Stimulated activated effector memory CD8-positive, alpha-beta T cell treated with anti-CD3 and anti-CD28 coated beads, Interleukin-12 subunit alpha, Interleukin-12 subunit beta, amount 100 ng/mL, for 72 hours (primary cell): Measurements from ENCODE around the gene LRRC58.
"Not testable (repeated sequence)": the region's sequence is repeated elsewhere in the genome, so short reads cannot be mapped to it uniquely, and the experiment has no call there.

ENCODE experiments used
- ATAC-seq: fragments of 150-1000 bp; cut with Tn5 transposase; 2 replicates; pipeline ENCODE4 v1.10.0; 2021
- DNase-seq, 2 donors: peaks; one replicate each; pipeline ENCODE4 v3.0.0; 2021 to 2022; ENCODE audit warnings: low spot score in 2 of 2
- H3K27ac Mint-ChIP-seq: one replicate; pipeline ENCODE4 v1.8.0; 2022; ENCODE audit warnings: mild to moderate bottlenecking, mixed read lengths
- H3K36me3 Mint-ChIP-seq: one replicate; pipeline ENCODE4 v1.8.0; 2022; ENCODE audit warnings: mild to moderate bottlenecking, mixed read lengths
- H3K4me1 Mint-ChIP-seq: one replicate; pipeline ENCODE4 v1.8.0; 2022; ENCODE audit warnings: mixed read lengths
- H3K4me3 Mint-ChIP-seq: one replicate; pipeline ENCODE4 v1.8.0; 2022; ENCODE audit warnings: mild to moderate bottlenecking, mixed read lengths
- H3K9me3 Mint-ChIP-seq: one replicate; pipeline ENCODE4 v1.8.0; 2022; ENCODE audit warnings: mixed read lengths

LRRC58 gene

GRCh38 chr3:120348991-120349854, at the start of gene LRRC58:
LRRC58 (minus strand) TSS chr3:120349354; CDS start chr3:120349243, 111 bp downstream.
- Mint-ChIP-seq H3K36me3 (peaks cover 22% of the 10 kb centered on the region), H3K4me3 (peak within 1 kb of the TSS; percentile 73), H3K4me1 (peaks cover 42% of the 10 kb centered on the region), H3K9me3 (no peaks in the 10 kb centered on the region), H3K27ac (peak within 1 kb of the TSS; percentile 72)
- ATAC-seq, result peak; percentile 92
- peak; percentile 87 to 91 for DNase-seq

- no peak for ATAC-seq
Measured at GRCh38 chr3:120396469-120396868, 47.3 kb upstream of the LRRC58 start.

GRCh38 chr3:120394347-120394746, 45.2 kb upstream of the LRRC58 start:
- no peaks in the 10 kb centered on the region for H3K4me1 Mint-ChIP-seq
- no peak overlapping the region for H3K27ac Mint-ChIP-seq
- no peaks in the 10 kb centered on the region for H3K36me3 Mint-ChIP-seq
- ATAC-seq, result no peak
- no peak for DNase-seq
- H3K9me3 Mint-ChIP-seq, result no peaks in the 10 kb centered on the region
- H3K4me3 Mint-ChIP-seq, result no peak overlapping the region

More at GRCh38 chr3:120396469-120396868, 47.3 kb upstream of the LRRC58 start:
- Mint-ChIP-seq H3K4me1 (no peaks in the 10 kb centered on the region), H3K27ac (no peak overlapping the region), H3K36me3 (no peaks in the 10 kb centered on the region), H3K9me3 (no peaks in the 10 kb centered on the region), H3K4me3 (no peak overlapping the region)
- no peak for DNase-seq

GRCh38 chr3:120393761-120394160, 44.6 kb upstream of the LRRC58 start:
- Mint-ChIP-seq H3K4me1 (no peaks in the 10 kb centered on the region), H3K9me3 (no peaks in the 10 kb centered on the region), H3K36me3 (no peaks in the 10 kb centered on the region), H3K4me3 (no peak overlapping the region), H3K27ac (no peak overlapping the region)
- DNase-seq (no peak), ATAC-seq (no peak)

- DNase-seq (no peak), ATAC-seq (no peak)
- H3K36me3 Mint-ChIP-seq, result no peaks in the 10 kb centered on the region
- no peak overlapping the region for H3K27ac Mint-ChIP-seq
- H3K4me1 Mint-ChIP-seq, result no peaks in the 10 kb centered on the region
- no peak overlapping the region for H3K4me3 Mint-ChIP-seq
- no peaks in the 10 kb centered on the region for H3K9me3 Mint-ChIP-seq
Measured at GRCh38 chr3:120393243-120393642, 44.1 kb upstream of the LRRC58 start.

GRCh38 chr3:120382941-120383447, 33.8 kb upstream of the LRRC58 start:
- Mint-ChIP-seq H3K9me3 (no peaks in the 10 kb centered on the region), H3K36me3 (no peaks in the 10 kb centered on the region), H3K4me1 (no peaks in the 10 kb centered on the region), H3K27ac (no peak overlapping the region), H3K4me3 (no peak overlapping the region)
- DNase-seq (no peak), ATAC-seq (no peak)

- Mint-ChIP-seq H3K4me1 (no peaks in the 10 kb centered on the region), H3K27ac (no peak overlapping the region), H3K4me3 (no peak overlapping the region), H3K36me3 (no peaks in the 10 kb centered on the region), H3K9me3 (no peaks in the 10 kb centered on the region)
- DNase-seq (no peak), ATAC-seq (no peak)
Measured at GRCh38 chr3:120381503-120381902, 32.3 kb upstream of the LRRC58 start.

- not testable (repeated sequence) for ATAC-seq, DNase-seq, H3K36me3 Mint-ChIP-seq, H3K9me3 Mint-ChIP-seq, H3K27ac Mint-ChIP-seq, H3K4me3 Mint-ChIP-seq, H3K4me1 Mint-ChIP-seq
Measured at GRCh38 chr3:120377948-120378347, 28.8 kb upstream of the LRRC58 start.

GRCh38 chr3:120370463-120370862, 21.3 kb upstream of the LRRC58 start:
- H3K9me3 Mint-ChIP-seq, result no peaks in the 10 kb centered on the region
- no peak overlapping the region for H3K27ac Mint-ChIP-seq
- no peaks in the 10 kb centered on the region for H3K36me3 Mint-ChIP-seq
- H3K4me1 Mint-ChIP-seq, result no peaks in the 10 kb centered on the region
- ATAC-seq, result peak; percentile 74
- no peak for DNase-seq
- H3K4me3 Mint-ChIP-seq, result no peak overlapping the region

- Mint-ChIP-seq H3K36me3 (no peaks in the 10 kb centered on the region), H3K4me3 (no peak overlapping the region), H3K9me3 (no peaks in the 10 kb centered on the region), H3K4me1 (no peaks in the 10 kb centered on the region), H3K27ac (no peak overlapping the region)
- DNase-seq (no peak), ATAC-seq (no peak)
Measured at GRCh38 chr3:120369037-120369467, 19.9 kb upstream of the LRRC58 start.

GRCh38 chr3:120368172-120368571, 19.0 kb upstream of the LRRC58 start:
- ATAC-seq (peak; percentile 69), DNase-seq (no peak)
- H3K9me3 Mint-ChIP-seq, result no peaks in the 10 kb centered on the region
- no peaks in the 10 kb centered on the region for H3K4me1 Mint-ChIP-seq
- H3K27ac Mint-ChIP-seq, result no peak overlapping the region
- no peaks in the 10 kb centered on the region for H3K36me3 Mint-ChIP-seq
- no peak overlapping the region for H3K4me3 Mint-ChIP-seq

- no peak for DNase-seq
- Mint-ChIP-seq H3K4me3 (no peak overlapping the region), H3K27ac (no peak overlapping the region), H3K4me1 (no peaks in the 10 kb centered on the region), H3K9me3 (no peaks in the 10 kb centered on the region), H3K36me3 (no peaks in the 10 kb centered on the region)
- ATAC-seq, result no peak
Measured at GRCh38 chr3:120364821-120365220, 15.7 kb upstream of the LRRC58 start.

- DNase-seq (no peak), ATAC-seq (no peak)
- Mint-ChIP-seq H3K36me3 (no peaks in the 10 kb centered on the region), H3K27ac (no peak overlapping the region), H3K4me3 (no peak overlapping the region), H3K4me1 (no peaks in the 10 kb centered on the region), H3K9me3 (no peaks in the 10 kb centered on the region)
Measured at GRCh38 chr3:120364101-120364500, 14.9 kb upstream of the LRRC58 start.

GRCh38 chr3:120357807-120358206, 8.7 kb upstream of the LRRC58 start:
- H3K4me1 Mint-ChIP-seq, result no peaks in the 10 kb centered on the region
- H3K36me3 Mint-ChIP-seq, result no peaks in the 10 kb centered on the region
- H3K27ac Mint-ChIP-seq, result no peak overlapping the region
- ATAC-seq (no peak), DNase-seq (no peak)
- no peak overlapping the region for H3K4me3 Mint-ChIP-seq
- H3K9me3 Mint-ChIP-seq, result no peaks in the 10 kb centered on the region

- Mint-ChIP-seq H3K4me3 (no peak overlapping the region), H3K27ac (no peak overlapping the region), H3K9me3 (no peaks in the 10 kb centered on the region), H3K36me3 (no peaks in the 10 kb centered on the region), H3K4me1 (no peaks in the 10 kb centered on the region)
- no peak for DNase-seq
- ATAC-seq, result no peak
Measured at GRCh38 chr3:120355486-120355885, 6.3 kb upstream of the LRRC58 start.

GRCh38 chr3:120353463-120353862, 4.3 kb upstream of the LRRC58 start:
- no peak for ATAC-seq
- peaks cover 6% of the 10 kb centered on the region for H3K4me1 Mint-ChIP-seq
- H3K4me3 Mint-ChIP-seq, result no peak overlapping the region
- no peak for DNase-seq
- H3K9me3 Mint-ChIP-seq, result no peaks in the 10 kb centered on the region
- no peak overlapping the region for H3K27ac Mint-ChIP-seq
- no peaks in the 10 kb centered on the region for H3K36me3 Mint-ChIP-seq
